ENCODE data around the gene TBCE. TPM values are rescaled to one million over a fixed set of nuclear protein-coding genes. Genes with fewer than 3 reads are reported as not detected.

TBCE gene
- total RNA-seq, 1 experiment from 2014 or later, result 41.6 TPM

DNA sequence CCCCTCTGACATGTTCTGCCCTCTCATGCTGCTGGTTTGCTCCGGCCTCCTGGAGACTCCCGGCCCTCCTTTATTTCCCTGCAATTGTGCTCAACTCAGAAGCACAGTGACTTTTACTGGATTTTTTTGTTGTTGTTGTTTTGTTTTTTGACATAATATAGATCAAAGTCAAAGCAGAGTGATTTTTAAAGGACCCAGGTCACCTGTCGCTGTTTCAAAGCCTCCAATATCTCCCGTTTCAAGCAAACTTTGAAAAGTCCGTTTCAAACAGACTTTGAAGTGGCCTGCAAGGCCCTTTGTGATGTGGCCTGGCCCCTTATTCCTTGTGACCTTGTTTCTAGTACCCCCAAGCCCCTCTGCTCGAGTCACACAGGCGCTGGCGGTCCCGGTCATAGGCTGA is 58.1 kb downstream of the TBCE start:
- peaks cover 12% of the 10 kb centered on the region in 2 experiments for H3K4me1 Mint-ChIP-seq
- Histone ChIP-seq H3K56ac (ENCODE audit: insufficient read length, low read depth, low read length) (no peak overlapping the region), H2BK5ac (ENCODE audit: insufficient read length, low read length) (no peak overlapping the region), H4K20me1 (ENCODE audit: control insufficient read depth, insufficient read depth, insufficient read length) (no peaks in the 10 kb centered on the region), H3K23me2 (ENCODE audit: insufficient read length, low read depth, low read length, poor library complexity, severe bottlenecking) (no peaks in the 10 kb centered on the region), H3K4me1 (ENCODE audit: insufficient read depth, low read length) (no peaks in the 10 kb centered on the region), H3K79me2 (ENCODE audit: insufficient read depth, low read length) (no peaks in the 10 kb centered on the region; the same call in 1 of the 2 replicates), H4K8ac (replicated peaks; ENCODE audit: insufficient read length, low read depth, low read length) (no peak overlapping the region), H4K5ac (ENCODE audit: insufficient read length, low read depth, low read length) (no peak overlapping the region), H3K18ac (ENCODE audit: insufficient read length, low read depth, low read length) (no peak overlapping the region), H3K4me2 (ENCODE audit: insufficient read depth, insufficient read length, low read length) (no peak overlapping the region), H3K9ac (ENCODE audit: extremely low read depth, insufficient read length, low read length) (no peak overlapping the region), H4K91ac (ENCODE audit: insufficient read length, low read depth, low read length) (no peak overlapping the region), H3K27ac (ENCODE audit: insufficient read length, low read depth, low read length) (no peak overlapping the region), H3K9me3 (ENCODE audit: control insufficient read depth, low read depth, low read length) (no peaks in the 10 kb centered on the region), H3K4ac (ENCODE audit: low read depth, low read length) (no peak overlapping the region), H3K79me1 (ENCODE audit: insufficient read depth, low read depth, low read length, poor library complexity, severe bottlenecking) (no peaks in the 10 kb centered on the region), H3T11ph (ENCODE audit: low read length) (no peak overlapping the region), H3K23ac (ENCODE audit: insufficient read length, low read depth, low read length) (no peak overlapping the region), H3K14ac (ENCODE audit: insufficient read depth, low read length) (no peak overlapping the region), H2BK15ac (ENCODE audit: low read depth, low read length) (no peak overlapping the region), H2BK12ac (ENCODE audit: insufficient read length, low read depth, low read length) (no peak overlapping the region), H2AFZ (ENCODE audit: low read length) (no peak overlapping the region), H2BK20ac (ENCODE audit: low read depth, low read length, poor library complexity, severe bottlenecking) (no peak overlapping the region), H3K27me3 (ENCODE audit: insufficient read depth, low read length) (no peaks in the 10 kb centered on the region), H2AK5ac (ENCODE audit: insufficient read length, low read length) (no peak overlapping the region), H2BK120ac (ENCODE audit: low read depth, low read length, poor library complexity, severe bottlenecking) (no peak overlapping the region)
- no peak overlapping the region; a peak in 1 of 5 replicates for H3K4me3 Mint-ChIP-seq
- H3K9me3 Mint-ChIP-seq, result no peaks in the 10 kb centered on the region
- TF ChIP-seq CTCF (conservative IDR thresholded peaks at IDR 0.05), result no peak
- WGBS (ENCODE audit: extremely low coverage, insufficient read length, low lambda C conversion rate), result no CpG with 5 or more reads among the region's 9 CpGs
- DNase-seq, result no peak
- H3K36me3 Mint-ChIP-seq (ENCODE audit: insufficient read depth in 1 of 3, low read depth in 3 of 3), result peaks cover 4 to 12% (median 5%) of the 10 kb centered on the region in 3 experiments; a peak in 6 of 7 replicates
- H3K27me3 Mint-ChIP-seq (ENCODE audit: low read depth), result no peaks in the 10 kb centered on the region
- H3K27ac Mint-ChIP-seq, result peak overlapping the region in 2 of 3 experiments; percentile 4 to 84; a peak in 3 of 7 replicates
